ENCODE measurements around the gene IDH2. TPM values are rescaled to one million over a fixed set of nuclear protein-coding genes. Genes with fewer than 3 reads are reported as not detected.

The IDH2 gene
- total RNA-seq, 4 donors from 2014 or later, result 60.7 to 155 (median 103) TPM

DNA sequence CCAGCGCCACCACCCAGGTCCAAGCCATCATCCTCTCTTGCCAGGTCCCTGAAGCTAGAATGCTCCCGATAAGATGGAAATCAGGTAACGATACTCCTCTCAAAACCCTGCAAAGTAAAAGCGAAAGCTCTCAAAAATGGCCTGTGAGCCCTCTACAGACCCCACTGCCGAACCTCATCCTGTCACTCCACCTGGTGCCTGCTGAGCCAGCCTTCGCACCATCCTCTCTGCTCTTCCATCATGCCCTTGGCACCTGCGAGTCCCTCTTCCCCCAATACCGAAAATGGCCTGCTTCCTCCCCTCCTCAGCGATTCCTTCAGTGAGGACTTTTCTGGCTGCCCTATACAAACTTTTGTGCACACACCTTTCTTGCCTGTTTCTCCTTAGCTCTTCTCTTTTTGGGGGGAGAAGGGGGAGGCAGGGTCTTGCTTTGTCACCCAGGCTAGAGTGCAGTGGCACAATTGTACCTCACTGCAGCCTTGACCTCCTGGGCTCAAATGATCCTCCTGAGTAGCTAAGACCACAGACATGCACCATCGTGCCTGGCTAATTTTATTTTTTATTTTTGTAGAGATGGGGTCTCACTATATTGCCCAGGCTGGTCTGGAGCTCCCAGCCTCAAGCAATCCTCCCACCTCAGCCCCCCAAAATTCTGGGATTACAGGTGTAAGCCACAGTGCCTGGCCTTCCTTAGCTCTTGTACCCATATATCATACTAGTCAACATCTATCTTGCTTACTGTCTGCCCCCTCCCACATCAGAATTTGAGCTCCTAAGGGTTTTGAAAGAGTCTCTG is 3.0 kb downstream of the IDH2 start:
- Histone ChIP-seq H3K4me1 (peaks cover 38 to 93% (median 68%) of the 10 kb centered on the region in 3 donors), H3K4me3 (peak overlapping the region in 1 of 4 donors; percentile 18), H3K27ac (peak overlapping the region; percentile 59 to 98 (median 96)), H3K36me3 (no peaks in the 10 kb centered on the region), H3K9me3 (no peaks in the 10 kb centered on the region), H3K27me3 (no peaks in the 10 kb centered on the region)
- DNase-seq, result no peak
- TF ChIP-seq POLR2A (IDR thresholded peaks at IDR 0.05), result no peak
- TF ChIP-seq, protein P1, sequence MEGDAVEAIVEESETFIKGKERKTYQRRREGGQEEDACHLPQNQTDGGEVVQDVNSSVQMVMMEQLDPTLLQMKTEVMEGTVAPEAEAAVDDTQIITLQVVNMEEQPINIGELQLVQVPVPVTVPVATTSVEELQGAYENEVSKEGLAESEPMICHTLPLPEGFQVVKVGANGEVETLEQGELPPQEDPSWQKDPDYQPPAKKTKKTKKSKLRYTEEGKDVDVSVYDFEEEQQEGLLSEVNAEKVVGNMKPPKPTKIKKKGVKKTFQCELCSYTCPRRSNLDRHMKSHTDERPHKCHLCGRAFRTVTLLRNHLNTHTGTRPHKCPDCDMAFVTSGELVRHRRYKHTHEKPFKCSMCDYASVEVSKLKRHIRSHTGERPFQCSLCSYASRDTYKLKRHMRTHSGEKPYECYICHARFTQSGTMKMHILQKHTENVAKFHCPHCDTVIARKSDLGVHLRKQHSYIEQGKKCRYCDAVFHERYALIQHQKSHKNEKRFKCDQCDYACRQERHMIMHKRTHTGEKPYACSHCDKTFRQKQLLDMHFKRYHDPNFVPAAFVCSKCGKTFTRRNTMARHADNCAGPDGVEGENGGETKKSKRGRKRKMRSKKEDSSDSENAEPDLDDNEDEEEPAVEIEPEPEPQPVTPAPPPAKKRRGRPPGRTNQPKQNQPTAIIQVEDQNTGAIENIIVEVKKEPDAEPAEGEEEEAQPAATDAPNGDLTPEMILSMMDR (IDR thresholded peaks at IDR 0.05), result no peak
- 82 to 83% methylated on average over 10 of the region's 10 CpGs for WGBS, 2 donors
- intact Hi-C loops (cut with DNase I), result no loop called here

DNA sequence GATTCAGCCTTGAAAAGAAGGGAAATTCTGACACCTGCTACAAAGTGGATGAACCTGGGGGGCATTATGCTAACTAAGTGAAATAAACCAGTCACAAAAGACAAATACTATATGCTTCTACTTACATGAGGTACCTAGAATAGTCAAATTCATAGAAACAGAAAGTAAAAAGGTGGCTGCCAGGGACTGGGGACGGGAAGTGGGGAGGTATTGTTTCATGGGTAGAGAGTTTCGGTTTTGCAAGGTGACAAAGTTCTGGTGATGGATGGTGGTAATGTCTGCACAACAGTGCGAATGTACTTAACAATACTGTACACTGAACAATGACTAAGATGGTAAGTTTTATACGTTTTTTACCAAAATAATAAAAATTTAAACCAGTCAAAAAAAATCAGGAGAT is 4.8 kb downstream of the IDH2 start:
- intact Hi-C loops (cut with DNase I), result no loop called here
- H3K36me3 ChIP-seq, result no peaks in the 10 kb centered on the region
- peak overlapping the region; percentile 49 to 98 (median 96) for H3K27ac ChIP-seq
- H3K27me3 ChIP-seq, result no peaks in the 10 kb centered on the region
- no peaks in the 10 kb centered on the region for H3K9me3 ChIP-seq
- WGBS, 2 donors, result 10 to 36% methylated on average over 4 of the region's 4 CpGs
- TF ChIP-seq POLR2A (IDR thresholded peaks at IDR 0.05), result no peak
- TF ChIP-seq, protein P1 (IDR thresholded peaks at IDR 0.05), result no peak
- peaks cover 36 to 78% (median 53%) of the 10 kb centered on the region in 3 donors for H3K4me1 ChIP-seq
- H3K4me3 ChIP-seq, result no peak overlapping the region
- no peak for DNase-seq

DNA sequence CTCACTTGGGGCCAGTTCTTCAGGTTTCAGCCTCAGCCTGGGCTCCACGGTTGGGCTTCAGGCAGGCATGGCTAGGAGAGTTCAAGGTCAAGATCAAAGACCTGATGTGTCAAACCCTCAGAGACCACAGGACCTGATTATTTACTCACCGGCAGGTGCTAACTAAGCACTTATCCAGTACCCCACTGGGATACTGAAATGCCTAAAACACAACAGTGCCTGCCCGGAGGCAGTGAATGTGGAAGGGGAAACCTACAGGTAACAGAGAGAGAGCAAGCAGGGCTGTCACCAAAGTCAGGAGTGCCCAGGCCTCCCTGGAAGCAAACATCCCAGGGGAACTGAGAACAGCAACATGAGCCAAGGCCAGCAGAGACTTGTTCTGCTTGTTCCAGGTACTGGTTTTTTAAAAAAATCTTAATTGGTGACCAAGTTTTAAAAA is 6.7 kb downstream of the IDH2 start:
- no peaks in the 10 kb centered on the region for H3K27me3 ChIP-seq
- peak overlapping the region; percentile 30 to 98 (median 68) for H3K27ac ChIP-seq
- intact Hi-C loops (cut with DNase I), result no loop called here
- DNase-seq, result no peak
- H3K9me3 ChIP-seq, result no peaks in the 10 kb centered on the region
- WGBS, 2 donors, result 29 to 40% methylated on average over 2 of the region's 3 CpGs
- TF ChIP-seq, protein P1 (IDR thresholded peaks at IDR 0.05), result no peak
- TF ChIP-seq POLR2A (IDR thresholded peaks at IDR 0.05), result no peak
- H3K36me3 ChIP-seq, result peaks cover 0 to 13% (median 0%) of the 10 kb centered on the region in 3 donors
- no peak overlapping the region for H3K4me3 ChIP-seq
- peaks cover 29 to 66% (median 42%) of the 10 kb centered on the region in 3 donors for H3K4me1 ChIP-seq

- intact Hi-C loops (cut with DNase I), result no loop called here
- no peak overlapping the region for H3K27ac ChIP-seq
- H3K9me3 ChIP-seq, result no peaks in the 10 kb centered on the region
- TF ChIP-seq POLR2A (IDR thresholded peaks at IDR 0.05), result no peak
- TF ChIP-seq, protein P1 (IDR thresholded peaks at IDR 0.05), result no peak
- no peaks in the 10 kb centered on the region for H3K27me3 ChIP-seq
- H3K36me3 ChIP-seq, result peaks cover 10 to 55% (median 15%) of the 10 kb centered on the region in 3 donors
- WGBS, 2 donors, result 80 to 90% methylated on average over 9 to 13 of the region's 17 CpGs
- DNase-seq, result no peak
- H3K4me3 ChIP-seq, result no peak overlapping the region
- peaks cover 4 to 27% (median 11%) of the 10 kb centered on the region in 3 donors for H3K4me1 ChIP-seq
Measured at GRCh38 chr15:90091156-90091931, 10.9 kb downstream of the IDH2 start.

All from esophagus squamous epithelium (tissue), 5 donors.